Measurements from ENCODE around the gene STARD9.

Gene STARD9

GRCh38 chr15:42681119-42681518, 105.7 kb downstream of the STARD9 start:
- H3K4me3 ChIP-seq (ENCODE audit: low read depth, low read length) = no peak overlapping the region
- no peak for TF ChIP-seq CTCF (IDR thresholded peaks at IDR 0.05; ENCODE audit: control insufficient read depth, extremely low read depth, insufficient read depth)
- DNase-seq (ENCODE audit: low read depth) = no peak

- no peak for DNase-seq (ENCODE audit: low read depth)
- no peak for TF ChIP-seq CTCF (IDR thresholded peaks at IDR 0.05; ENCODE audit: control insufficient read depth, extremely low read depth, insufficient read depth)
Measured at GRCh38 chr15:42686281-42686680, 110.9 kb downstream of the STARD9 start.

GRCh38 chr15:42687740-42688139, 112.3 kb downstream of the STARD9 start:
- DNase-seq (ENCODE audit: low read depth) = no peak
- no peak for TF ChIP-seq CTCF (IDR thresholded peaks at IDR 0.05; ENCODE audit: control insufficient read depth, extremely low read depth, insufficient read depth)
- no peak overlapping the region for H3K4me3 ChIP-seq (ENCODE audit: low read depth, low read length)

More at GRCh38 chr15:42686281-42686680, 110.9 kb downstream of the STARD9 start:
- H3K4me3 ChIP-seq (ENCODE audit: low read depth, low read length) = no peak overlapping the region

- no peak for TF ChIP-seq CTCF (IDR thresholded peaks at IDR 0.05; ENCODE audit: control insufficient read depth, extremely low read depth, insufficient read depth)
- H3K4me3 ChIP-seq (ENCODE audit: low read depth, low read length) = no peak overlapping the region
- DNase-seq (ENCODE audit: low read depth) = no peak
Measured at GRCh38 chr15:42688301-42688700, 112.9 kb downstream of the STARD9 start.

- DNase-seq (ENCODE audit: low read depth) = no peak
- H3K4me3 ChIP-seq (ENCODE audit: low read depth, low read length) = no peak overlapping the region
- TF ChIP-seq CTCF (IDR thresholded peaks at IDR 0.05; ENCODE audit: control insufficient read depth, extremely low read depth, insufficient read depth) = no peak
Measured at GRCh38 chr15:42691308-42691707, 115.9 kb downstream of the STARD9 start.

- H3K4me3 ChIP-seq (ENCODE audit: low read depth, low read length) = no peak overlapping the region
- TF ChIP-seq CTCF (IDR thresholded peaks at IDR 0.05; ENCODE audit: control insufficient read depth, extremely low read depth, insufficient read depth) = no peak
- no peak for DNase-seq (ENCODE audit: low read depth)
Measured at GRCh38 chr15:42691770-42692169, 116.4 kb downstream of the STARD9 start.

GRCh38 chr15:42692536-42692935, 117.1 kb downstream of the STARD9 start:
- no peak for DNase-seq (ENCODE audit: low read depth)
- no peak for TF ChIP-seq CTCF (IDR thresholded peaks at IDR 0.05; ENCODE audit: control insufficient read depth, extremely low read depth, insufficient read depth)
- H3K4me3 ChIP-seq (ENCODE audit: low read depth, low read length) = no peak overlapping the region
